Stimulated activated CD8-positive, alpha-beta memory T cell treated with anti-CD3 and anti-CD28 coated beads, Interleukin-12 subunit alpha, Interleukin-12 subunit beta, amount 100 ng/mL, for 24 hours (primary cell): ENCODE results near the gene TAS2R14.

Experiments
- DNase-seq: peaks from one replicate; pipeline ENCODE4 v3.0.0-alpha.2; 2020; ENCODE audit errors: extremely low read depth

The TAS2R14 gene

GRCh38 chr12:10904686-10905085, 34.4 kb downstream of the TAS2R14 start:
- no peak for DNase-seq

- DNase-seq, result no peak
These were observed 37.6 kb downstream of the TAS2R14 start for GRCh38 chr12:10901427-10901826.

GRCh38 chr12:10900972-10901371, 38.1 kb downstream of the TAS2R14 start:
- no peak for DNase-seq

GRCh38 chr12:10900530-10900929, 38.5 kb downstream of the TAS2R14 start:
- DNase-seq, result no peak

GRCh38 chr12:10896854-10897253, 42.2 kb downstream of the TAS2R14 start:
- no peak for DNase-seq

GRCh38 chr12:10891937-10892336, 47.1 kb downstream of the TAS2R14 start:
- no peak for DNase-seq

GRCh38 chr12:10889226-10889625, 49.8 kb downstream of the TAS2R14 start:
- no peak for DNase-seq
